Endodermal cell (in vitro differentiated cells): ENCODE results near the gene ANGPTL2. TPM values are rescaled to one million over a fixed set of nuclear protein-coding genes. Genes with fewer than 3 reads are reported as not detected.

Source experiments
- DNase-seq: peaks from one replicate; pipeline ENCODE4 v3.0.0-alpha.2; 2017
- H3K27ac ChIP-seq: 2 replicates; pipeline ENCODE4 v1.5.1; 2013; ENCODE audit warnings: mild to moderate bottlenecking, low read depth, low read length, moderate library complexity
- H3K27me3 ChIP-seq: 2 replicates; pipeline ENCODE4 v1.6.1; 2013; ENCODE audit warnings: mild to moderate bottlenecking, low read length, moderate library complexity; ENCODE audit not compliant: insufficient read depth, control insufficient read depth, poor library complexity, severe bottlenecking
- H3K36me3 ChIP-seq: 2 replicates; pipeline ENCODE4 v1.7.0; 2013; ENCODE audit warnings: mild to moderate bottlenecking, low read length, moderate library complexity; ENCODE audit not compliant: control insufficient read depth, insufficient read depth
- H3K4me1 ChIP-seq: one replicate; pipeline ENCODE4 v1.7.0; 2013; ENCODE audit warnings: low read length; ENCODE audit not compliant: control insufficient read depth, insufficient read depth
- H3K4me3 ChIP-seq: 2 replicates; pipeline ENCODE4 v1.5.1; 2013; ENCODE audit warnings: mild to moderate bottlenecking, low read length, moderate library complexity
- H3K9ac ChIP-seq: 2 replicates; pipeline ENCODE4 v1.6.1; 2013; ENCODE audit warnings: mild to moderate bottlenecking, low read length, moderate library complexity; ENCODE audit not compliant: poor library complexity, severe bottlenecking; ENCODE audit errors: extremely low read depth
- H3K9me3 ChIP-seq: 2 replicates; pipeline ENCODE4 v1.6.1; 2013; ENCODE audit warnings: mild to moderate bottlenecking, low read length, moderate library complexity; ENCODE audit not compliant: control insufficient read depth
- H3K27ac Mint-ChIP-seq: 2 replicates; pipeline ENCODE4 v1.8.0; 2020; ENCODE audit warnings: mixed read lengths
- H3K27me3 Mint-ChIP-seq: 2 replicates; pipeline ENCODE4 v1.8.0; 2021; ENCODE audit warnings: mild to moderate bottlenecking, mixed read lengths; ENCODE audit not compliant: insufficient read depth
- H3K36me3 Mint-ChIP-seq: 2 replicates; pipeline ENCODE4 v1.8.0; 2020; ENCODE audit warnings: low read depth, mixed read lengths
- H3K4me1 Mint-ChIP-seq: 2 replicates; pipeline ENCODE4 v1.8.0; 2020; ENCODE audit warnings: mixed read lengths
- H3K4me3 Mint-ChIP-seq: 2 replicates; pipeline ENCODE4 v1.8.0; 2020; ENCODE audit warnings: mild to moderate bottlenecking, moderate library complexity, mixed read lengths
- H3K9me3 Mint-ChIP-seq: 2 replicates; pipeline ENCODE4 v1.8.0; 2020; ENCODE audit warnings: mild to moderate bottlenecking, mixed read lengths
- CTCF ChIP-seq: fragments of 200-600 bp; sonication (generic); conservative IDR thresholded peaks from 2 replicates; pipeline ENCODE4 v1.5.0; 2021; ENCODE audit warnings: antibody characterized with exemption, mild to moderate bottlenecking
- WGBS, 2 experiments: methylation state at CpG; one replicate each; pipeline versions ENCODE4 v1.1.5 to v1.1.7; 2013; ENCODE audit warnings: missing lambda C conversion rate in 2 of 2, mixed read lengths in 1 of 2; ENCODE audit not compliant: insufficient coverage in 1 of 2, insufficient read length in 1 of 2; 5-methylcytosine and 5-hydroxymethylcytosine counted together
- total RNA-seq, 2 donors: library from RNA; stranded (reverse); fragmentation: NEBNext Ultra II Directional in 1 of 2; extraction: Animal tissue kit (Norgen Biotek cat#: 25700) in 1 of 2; gene quantifications; 2 replicates in 1 of 2; 3 replicates in 1 of 2; pipeline ENCODE4 v1.2.1, GENCODE V29; 2021

ANGPTL2 gene
- total RNA-seq, 2 donors from 2014 or later, result 14.8 to 17.1 TPM

GRCh38 chr9:127047971-127048370 lies 74.5 kb downstream of the ANGPTL2 start:
- Histone ChIP-seq H3K27ac (no peak overlapping the region), H3K9me3 (no peaks in the 10 kb centered on the region), H3K4me3 (no peak overlapping the region), H3K27me3 (no peaks in the 10 kb centered on the region), H3K4me1 (no peaks in the 10 kb centered on the region), H3K36me3 (no peaks in the 10 kb centered on the region), H3K9ac (no peak overlapping the region)
- no peaks in the 10 kb centered on the region for H3K9me3 Mint-ChIP-seq
- TF ChIP-seq CTCF, result no peak
- H3K27ac Mint-ChIP-seq, result no peak overlapping the region
- H3K4me3 Mint-ChIP-seq, result no peak overlapping the region
- no peaks in the 10 kb centered on the region for H3K36me3 Mint-ChIP-seq
- DNase-seq, result no peak
- WGBS, 2 experiments, result 91 to 97% methylated on average over 3 of the region's 3 CpGs
- H3K4me1 Mint-ChIP-seq, result no peaks in the 10 kb centered on the region
- no peaks in the 10 kb centered on the region for H3K27me3 Mint-ChIP-seq

- TF ChIP-seq CTCF, result no peak
These were observed 77.3 kb downstream of the ANGPTL2 start for GRCh38 chr9:127045148-127045547.

GRCh38 chr9:127039492-127039891 lies 82.9 kb downstream of the ANGPTL2 start:
- no peak for TF ChIP-seq CTCF
- H3K4me1 ChIP-seq, result peaks cover under 1% of the 10 kb centered on the region
- peak; percentile 17 for DNase-seq
- no peak overlapping the region for H3K27ac ChIP-seq
- H3K36me3 Mint-ChIP-seq, result no peaks in the 10 kb centered on the region
- H3K27me3 Mint-ChIP-seq, result no peaks in the 10 kb centered on the region
- H3K9me3 ChIP-seq, result no peaks in the 10 kb centered on the region
- H3K4me3 Mint-ChIP-seq, result no peak overlapping the region
- no peak overlapping the region for H3K27ac Mint-ChIP-seq
- peaks cover 5% of the 10 kb centered on the region for H3K4me1 Mint-ChIP-seq
- 89 to 90% methylated on average over 2 of the region's 2 CpGs for WGBS, 2 experiments
- H3K36me3 ChIP-seq, result no peaks in the 10 kb centered on the region
- H3K9me3 Mint-ChIP-seq, result no peaks in the 10 kb centered on the region
- H3K9ac ChIP-seq, result no peak overlapping the region
- no peak overlapping the region for H3K4me3 ChIP-seq
- H3K27me3 ChIP-seq, result no peaks in the 10 kb centered on the region

More at GRCh38 chr9:127045148-127045547, 77.3 kb downstream of the ANGPTL2 start:
- Histone ChIP-seq H3K4me3 (no peak overlapping the region), H3K36me3 (no peaks in the 10 kb centered on the region), H3K9ac (no peak overlapping the region), H3K27me3 (no peaks in the 10 kb centered on the region), H3K9me3 (no peaks in the 10 kb centered on the region), H3K4me1 (no peaks in the 10 kb centered on the region), H3K27ac (no peak overlapping the region)
- Mint-ChIP-seq H3K4me3 (no peak overlapping the region), H3K27me3 (no peaks in the 10 kb centered on the region), H3K27ac (no peak overlapping the region), H3K4me1 (no peaks in the 10 kb centered on the region), H3K9me3 (no peaks in the 10 kb centered on the region), H3K36me3 (no peaks in the 10 kb centered on the region)
- 100% methylated on average over 1 of the region's 1 CpG; no CpG with 5 or more reads in 1 of the 2 experiments for WGBS, 2 experiments
- no peak for DNase-seq
